ENCODE measurements around the gene ERCC2.

DNA sequence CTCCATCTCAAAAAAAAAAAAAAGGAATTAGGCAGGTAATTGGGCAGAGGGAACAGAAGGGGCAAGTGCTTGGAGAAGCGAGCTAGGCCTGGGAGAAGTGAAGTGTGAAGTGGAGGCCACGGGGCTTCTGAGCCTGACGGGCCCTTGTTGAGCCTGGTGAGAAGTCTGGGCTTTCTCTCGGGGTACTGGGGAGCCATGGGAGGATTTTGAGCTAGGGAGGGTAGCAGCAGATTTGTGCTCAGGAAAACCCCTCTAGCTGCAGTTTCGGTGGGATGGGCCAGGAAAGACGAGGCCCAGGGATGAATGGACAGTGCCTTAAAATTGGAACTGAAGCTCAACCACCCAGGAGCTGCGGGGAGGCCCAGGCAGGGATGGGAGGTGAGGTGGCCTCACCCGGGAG, 44.1 kb upstream of the ERCC2 start:
- TF ChIP-seq TAF1 (IDR thresholded peaks at IDR 0.05; ENCODE audit: low read depth) (no peak), EP300 (IDR thresholded peaks at IDR 0.05; ENCODE audit: borderline replicate concordance) (no peak), FOXM1 (IDR thresholded peaks at IDR 0.05; ENCODE audit: borderline replicate concordance, low read depth) (no peak), TCF12 (IDR thresholded peaks at IDR 0.05; ENCODE audit: low read depth) (no peak)
